Uterus (tissue), 4 donors: ENCODE measurements around the gene NEU4. TPM values are rescaled to one million over a fixed set of nuclear protein-coding genes. Genes with fewer than 3 reads are reported as not detected.
"Not testable (repeated sequence)": the region's sequence is repeated elsewhere in the genome, so short reads cannot be mapped to it uniquely, and the experiment has no call there.

Experiments
- DNase-seq, 2 donors: peaks; one replicate each; pipeline ENCODE4 v3.0.0-alpha.2; 2019 to 2020
- H3K27ac ChIP-seq, 2 donors: fragments of 200-600 bp; sonication (generic); 1 replicate in 1 of 2; 2 replicates in 1 of 2; pipeline ENCODE4 v1.5.1; 2016 to 2018
- H3K27me3 ChIP-seq, 2 donors: fragments of 200-600 bp; sonication (generic); one replicate each; pipeline ENCODE4 v1.5.1; 2018 to 2019; ENCODE audit warnings: control low read depth in 1 of 2
- H3K36me3 ChIP-seq, 2 donors: fragments of 200-600 bp; sonication (generic); one replicate each; pipeline ENCODE4 v1.5.1; 2019; ENCODE audit warnings: control low read depth in 1 of 2
- H3K4me1 ChIP-seq, 2 donors: fragments of 200-600 bp; sonication (generic); one replicate each; pipeline ENCODE4 v1.5.1; 2018 to 2019; ENCODE audit warnings: control low read depth in 1 of 2
- H3K4me3 ChIP-seq, 2 donors: fragments of 200-600 bp; sonication (generic); 1 replicate in 1 of 2; 2 replicates in 1 of 2; pipeline ENCODE4 v1.5.1; 2018 to 2019; ENCODE audit warnings: mild to moderate bottlenecking in 1 of 2
- H3K9me3 ChIP-seq, 2 donors: fragments of 200-600 bp; sonication (generic); one replicate each; pipeline ENCODE4 v1.5.1; 2019; ENCODE audit warnings: control low read depth in 1 of 2
- POLR2A ChIP-seq, 2 donors: fragments of 450-650 bp; IDR thresholded peaks; one replicate each; pipeline ENCODE4 v1.6.1; 2016; ENCODE audit warnings: antibody characterized with exemption in 2 of 2, mild to moderate bottlenecking in 1 of 2, moderate library complexity in 1 of 2
- intact Hi-C: fragments of 100-400 bp; cut with DNase I; formaldehyde crosslinking; loops from one replicate; pipeline ENCODE4 v1.15.1; 2023; ENCODE audit warnings: low total_unique reads
- total RNA-seq, 4 donors: library from RNA; depleted of rRNA in 3 of 4; stranded (reverse); fragments of >200 nt in 3 of 4; gene quantifications; one replicate each; pipeline versions ENCODE4 v1.1.0 to v1.2.4, GENCODE V29; 2014 to 2023
- TF ChIP-seq, protein P1 (sequence below), 4 experiments: fragments of 200-600 bp in 2 of 4; fragments of 450-650 bp in 2 of 4; sonication (generic) in 2 of 4; IDR thresholded peaks; one replicate each; pipeline ENCODE4 v1.5.1; 2016 to 2019; ENCODE audit warnings: antibody characterized with exemption in 4 of 4, mild to moderate bottlenecking in 2 of 4, moderate library complexity in 1 of 4
- donor health status: DM: yes; HTN: yes; CAD: no.

Gene NEU4
- total RNA-seq, 4 donors from 2014 or later: 0.21 to 0.29 TPM; not detected in 2

DNA sequence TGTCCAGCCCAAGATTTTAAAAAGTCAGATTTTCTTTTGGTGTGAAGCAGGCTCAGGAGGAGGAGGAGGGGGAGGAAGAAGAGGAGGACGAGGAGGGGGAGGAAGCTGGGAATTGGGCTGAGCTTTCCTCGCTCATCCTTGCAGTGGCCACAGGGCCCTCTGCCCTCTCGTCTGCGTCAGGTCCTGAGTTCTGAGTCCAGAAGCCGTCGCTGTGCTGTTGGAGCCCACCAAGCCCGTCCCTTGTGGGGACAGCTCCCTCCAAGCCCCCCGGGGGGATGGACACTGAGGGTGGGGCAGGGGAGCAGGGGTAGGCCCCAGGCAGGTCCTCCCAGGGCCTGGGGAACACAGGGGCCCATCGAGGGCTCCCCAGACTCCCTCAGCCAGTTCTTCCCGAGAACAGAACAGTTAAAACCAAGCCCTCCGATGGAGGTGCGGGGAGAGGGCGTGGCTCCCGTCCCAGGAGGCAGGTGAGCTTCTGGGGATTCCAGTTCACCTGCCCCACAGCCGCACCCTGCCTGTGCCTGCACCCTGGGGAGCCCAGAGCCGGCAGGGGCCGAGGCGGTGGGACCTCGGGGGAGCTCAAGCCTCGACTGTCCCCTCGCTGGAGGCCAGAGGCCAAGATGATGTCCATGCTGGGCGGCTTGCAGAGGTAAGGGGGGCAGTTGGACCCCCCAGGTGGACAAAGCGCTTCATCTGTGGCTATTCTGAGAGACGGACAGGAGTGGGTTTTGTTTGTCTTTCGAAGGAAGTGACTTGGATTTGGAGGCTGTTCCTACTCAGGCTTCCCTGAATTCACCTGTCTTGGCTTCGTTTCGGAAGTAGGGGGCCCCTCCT is 32.4 kb upstream of the NEU4 start, which contains the start of gene GAL3ST2:
Gene GAL3ST2 (plus strand): TSS at position 487 of the 834 bp plus-strand sequence. CDS start 134 bp downstream, at position 621.
- Histone ChIP-seq H3K9me3 (no peaks in the 10 kb centered on the region), H3K4me3 (no peak within 1 kb of the TSS), H3K27ac (no peak within 1 kb of the TSS), H3K36me3 (no peaks in the 10 kb centered on the region), H3K27me3 (peaks cover 0 to 4% of the 10 kb centered on the region in 2 donors), H3K4me1 (no peaks in the 10 kb centered on the region)
- no peak for DNase-seq
- TF ChIP-seq POLR2A (IDR thresholded peaks at IDR 0.05): no peak
- TF ChIP-seq, protein P1, sequence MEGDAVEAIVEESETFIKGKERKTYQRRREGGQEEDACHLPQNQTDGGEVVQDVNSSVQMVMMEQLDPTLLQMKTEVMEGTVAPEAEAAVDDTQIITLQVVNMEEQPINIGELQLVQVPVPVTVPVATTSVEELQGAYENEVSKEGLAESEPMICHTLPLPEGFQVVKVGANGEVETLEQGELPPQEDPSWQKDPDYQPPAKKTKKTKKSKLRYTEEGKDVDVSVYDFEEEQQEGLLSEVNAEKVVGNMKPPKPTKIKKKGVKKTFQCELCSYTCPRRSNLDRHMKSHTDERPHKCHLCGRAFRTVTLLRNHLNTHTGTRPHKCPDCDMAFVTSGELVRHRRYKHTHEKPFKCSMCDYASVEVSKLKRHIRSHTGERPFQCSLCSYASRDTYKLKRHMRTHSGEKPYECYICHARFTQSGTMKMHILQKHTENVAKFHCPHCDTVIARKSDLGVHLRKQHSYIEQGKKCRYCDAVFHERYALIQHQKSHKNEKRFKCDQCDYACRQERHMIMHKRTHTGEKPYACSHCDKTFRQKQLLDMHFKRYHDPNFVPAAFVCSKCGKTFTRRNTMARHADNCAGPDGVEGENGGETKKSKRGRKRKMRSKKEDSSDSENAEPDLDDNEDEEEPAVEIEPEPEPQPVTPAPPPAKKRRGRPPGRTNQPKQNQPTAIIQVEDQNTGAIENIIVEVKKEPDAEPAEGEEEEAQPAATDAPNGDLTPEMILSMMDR (IDR thresholded peaks at IDR 0.05): no peak
- intact Hi-C loops: no loop called here

DNA sequence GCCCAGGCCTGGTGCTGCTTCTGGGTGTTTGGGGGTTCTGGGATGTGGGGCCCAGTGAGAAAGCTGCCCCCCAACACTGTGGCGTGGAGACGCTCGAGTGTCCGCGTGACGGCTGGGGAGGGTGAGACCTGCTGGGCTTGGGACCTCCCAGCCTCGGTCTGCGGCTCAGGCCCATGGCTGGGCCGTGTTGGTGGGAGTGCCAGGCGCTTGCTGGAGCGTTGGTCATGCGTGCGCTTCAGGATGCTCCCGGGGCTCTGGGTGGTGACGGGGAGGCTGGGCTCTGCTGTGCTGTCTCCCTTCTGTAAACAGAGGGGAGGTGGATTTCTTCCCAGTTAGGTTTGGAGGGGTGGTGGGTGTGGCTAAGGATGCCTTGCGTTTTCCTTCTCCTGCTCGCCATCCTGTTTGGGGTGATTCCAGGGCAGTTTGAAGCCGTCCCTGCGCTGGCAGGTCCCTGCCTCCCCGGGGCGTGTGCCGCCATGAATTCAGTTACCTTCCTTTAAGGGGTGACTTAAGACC is 31.8 kb upstream of the NEU4 start:
- Histone ChIP-seq H3K9me3 (no peaks in the 10 kb centered on the region), H3K4me1 (no peaks in the 10 kb centered on the region), H3K36me3 (no peaks in the 10 kb centered on the region), H3K27ac (no peak overlapping the region), H3K27me3 (peaks cover 0 to 4% of the 10 kb centered on the region in 2 donors), H3K4me3 (no peak overlapping the region)
- DNase-seq: no peak
- intact Hi-C loops: no loop called here
- no peak for TF ChIP-seq POLR2A (IDR thresholded peaks at IDR 0.05)
- TF ChIP-seq, protein P1 (IDR thresholded peaks at IDR 0.05): no peak

DNA sequence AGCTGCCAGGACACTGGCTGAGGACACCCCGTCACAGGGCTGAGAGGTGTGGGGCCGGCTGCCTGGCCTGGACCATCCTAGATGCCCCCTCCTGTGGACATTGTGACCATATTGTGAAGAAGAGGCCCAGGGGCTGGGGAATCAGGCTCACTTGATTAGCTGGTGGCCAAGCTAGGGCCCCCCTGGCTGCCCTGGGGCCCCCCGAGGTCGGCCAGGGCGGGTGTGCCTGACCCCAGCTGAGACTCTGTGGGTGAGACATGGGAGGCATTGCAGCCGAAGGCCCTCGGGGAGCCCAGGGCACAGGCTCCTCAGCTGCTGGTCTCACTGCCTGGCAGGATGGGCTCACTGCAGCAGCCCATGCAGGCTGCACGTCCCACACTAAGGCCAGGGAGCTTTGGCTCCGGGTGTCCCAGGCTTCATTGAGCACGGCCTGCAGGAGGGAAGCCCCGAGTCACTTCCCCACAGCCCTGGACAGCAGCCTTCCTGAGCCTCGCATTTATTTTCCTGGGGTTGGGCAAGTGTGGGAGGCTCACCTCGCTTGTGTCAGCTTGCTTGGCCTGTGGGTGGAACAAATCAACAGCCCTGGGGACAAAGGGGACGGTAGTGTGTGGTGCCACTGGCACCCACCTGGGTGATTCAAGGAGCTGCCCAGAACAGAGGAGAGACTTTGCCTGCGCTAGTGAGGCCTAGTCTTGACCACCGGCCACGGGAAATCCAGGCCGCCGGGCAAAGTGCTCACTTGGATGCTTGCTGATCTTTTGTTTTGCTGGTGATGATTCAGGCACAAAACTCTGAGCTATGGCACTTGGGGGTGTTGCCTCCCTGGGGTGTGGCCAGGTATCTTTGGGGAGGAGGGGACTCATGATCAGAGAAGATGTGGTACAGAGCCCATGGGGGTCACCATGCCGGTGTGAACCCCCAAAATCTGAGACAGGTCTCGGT is 31.0 kb upstream of the NEU4 start:
- H3K9me3 ChIP-seq: no peaks in the 10 kb centered on the region
- no peak for DNase-seq
- intact Hi-C loops: no loop called here

DNA sequence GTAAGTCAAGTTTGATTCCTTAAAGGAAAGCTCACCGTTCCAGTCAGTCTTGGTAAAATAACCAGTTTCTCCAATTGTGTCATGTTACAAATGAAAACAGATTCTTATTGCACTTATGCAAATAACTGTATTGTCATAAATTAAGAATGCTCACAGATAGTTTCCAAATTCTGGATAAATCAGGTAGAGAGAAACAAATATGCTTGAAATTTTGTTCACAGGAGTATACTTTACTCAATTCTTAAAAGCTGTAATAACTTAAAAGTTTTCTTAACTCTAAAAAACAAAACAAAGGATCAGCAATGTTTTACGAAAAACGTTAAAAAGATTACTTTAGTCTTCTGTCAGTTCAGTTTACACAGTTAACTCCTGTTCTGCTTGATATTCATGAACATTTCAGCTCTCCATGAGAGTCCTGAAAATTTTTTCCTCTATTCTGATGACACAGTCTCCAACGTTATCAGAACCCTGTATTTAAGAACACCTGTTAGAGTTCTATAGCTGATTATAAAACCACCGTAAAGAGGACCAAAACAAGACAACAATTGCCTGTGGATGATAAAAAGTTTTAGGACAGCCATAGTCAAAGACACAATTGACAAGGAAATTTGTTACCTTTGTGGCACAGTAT is 27.9 kb upstream of the NEU4 start:
- Histone ChIP-seq H3K27ac (no peak overlapping the region), H3K36me3 (no peaks in the 10 kb centered on the region), H3K4me3 (no peak overlapping the region), H3K9me3 (no peaks in the 10 kb centered on the region), H3K4me1 (no peaks in the 10 kb centered on the region), H3K27me3 (no peaks in the 10 kb centered on the region)
- TF ChIP-seq, protein P1 (IDR thresholded peaks at IDR 0.05): no peak
- no peak for TF ChIP-seq POLR2A (IDR thresholded peaks at IDR 0.05)
- intact Hi-C loops: no loop called here
- DNase-seq: no peak

More for the DNA sequence above, 31.0 kb upstream of the NEU4 start:
- no peak for TF ChIP-seq POLR2A (IDR thresholded peaks at IDR 0.05)
- TF ChIP-seq, protein P1 (IDR thresholded peaks at IDR 0.05): no peak
- Histone ChIP-seq H3K4me1 (no peaks in the 10 kb centered on the region), H3K27me3 (peaks cover 0 to 4% of the 10 kb centered on the region in 2 donors), H3K27ac (no peak overlapping the region), H3K36me3 (no peaks in the 10 kb centered on the region), H3K4me3 (no peak overlapping the region)

DNA sequence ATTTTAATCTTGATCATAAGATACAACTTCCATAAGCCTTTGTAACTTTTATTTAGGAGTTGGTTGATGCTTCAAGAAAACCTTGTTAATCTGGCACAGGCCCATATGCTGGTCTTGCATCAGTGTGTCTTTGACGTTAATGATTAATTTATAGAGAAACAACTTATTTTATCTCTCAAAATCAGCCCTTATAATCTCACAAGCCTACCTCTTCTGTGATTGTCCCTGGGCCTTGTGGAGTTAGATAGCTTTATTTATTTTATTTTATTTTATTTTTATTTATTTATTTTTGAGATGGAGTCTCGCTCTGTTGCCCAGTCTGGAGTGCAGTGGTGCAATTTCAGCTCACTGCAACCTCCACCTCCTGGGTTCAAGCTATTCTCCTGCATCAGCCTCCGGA is 26.9 kb upstream of the NEU4 start:
- H3K36me3 ChIP-seq, H3K27ac ChIP-seq, H3K4me1 ChIP-seq, DNase-seq, H3K9me3 ChIP-seq, H3K4me3 ChIP-seq, H3K27me3 ChIP-seq, intact Hi-C loops: not testable (repeated sequence)
